ENCODE measurements around the gene PMM2.
A peak's percentile ranks its signal among the peaks of the same experiment; 100 is the strongest.
"Not testable (repeated sequence)": the region's sequence is repeated elsewhere in the genome, so short reads cannot be mapped to it uniquely, and the experiment has no call there.

The PMM2 gene

GRCh38 chr16:8797364-8798173, at the start of gene PMM2, which contains the start of gene TMEM186:
TSS of gene PMM2 (plus strand) at chr16:8797839. CDS start at chr16:8797883, 44 bp downstream.
TSS of gene TMEM186 (minus strand) at chr16:8797639. CDS start at chr16:8797614, 25 bp downstream.
- DNase-seq (ENCODE audit: insufficient read length, low spot score): peak; percentile 95
- FAIRE-seq: peak; percentile 96

GRCh38 chr16:8748944-8749343, 48.7 kb upstream of the PMM2 start:
- not testable (repeated sequence) for DNase-seq (ENCODE audit: insufficient read length, low spot score); FAIRE-seq

DNA sequence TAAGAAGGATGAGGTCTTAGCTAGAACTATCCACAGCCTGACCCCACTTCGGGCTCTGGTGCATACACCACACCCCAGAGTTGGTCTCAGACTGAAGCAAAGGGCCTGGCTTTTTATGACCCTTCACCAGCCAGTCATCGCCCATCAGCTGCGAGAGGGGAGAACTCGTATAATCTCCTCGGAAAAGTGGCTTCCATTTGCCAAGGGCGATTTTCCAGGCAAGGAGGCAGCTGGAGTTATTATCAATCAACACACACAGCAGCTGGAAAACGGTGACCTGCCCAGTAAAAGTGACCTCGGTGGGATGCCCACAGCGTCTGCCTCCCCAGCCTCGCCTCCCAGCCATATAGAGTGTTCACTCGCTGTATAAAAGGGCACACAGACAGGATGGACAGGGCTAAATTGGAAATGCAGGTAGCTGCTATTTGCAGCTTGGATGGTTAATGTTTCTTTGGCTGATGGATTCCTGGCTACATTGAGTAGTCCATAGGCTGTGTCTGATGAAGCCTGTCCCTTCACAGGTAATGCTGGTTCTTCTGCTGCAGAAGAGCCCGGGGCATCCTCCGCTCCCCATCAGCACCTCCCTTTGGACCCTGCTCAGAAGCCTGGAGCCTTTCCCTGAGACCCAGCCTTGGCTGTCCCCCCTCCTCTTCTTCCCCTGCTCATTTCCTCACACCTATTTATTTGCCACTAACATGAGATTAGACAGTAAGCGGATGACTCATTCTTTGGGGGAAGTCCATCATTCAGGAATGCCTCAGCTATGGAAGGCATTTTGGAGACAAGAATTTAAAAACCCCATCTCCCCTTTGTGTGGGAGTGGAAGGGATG, 45.9 kb upstream of the PMM2 start:
- FAIRE-seq (no peak), DNase-seq (ENCODE audit: insufficient read length, low spot score) (no peak)

DNA sequence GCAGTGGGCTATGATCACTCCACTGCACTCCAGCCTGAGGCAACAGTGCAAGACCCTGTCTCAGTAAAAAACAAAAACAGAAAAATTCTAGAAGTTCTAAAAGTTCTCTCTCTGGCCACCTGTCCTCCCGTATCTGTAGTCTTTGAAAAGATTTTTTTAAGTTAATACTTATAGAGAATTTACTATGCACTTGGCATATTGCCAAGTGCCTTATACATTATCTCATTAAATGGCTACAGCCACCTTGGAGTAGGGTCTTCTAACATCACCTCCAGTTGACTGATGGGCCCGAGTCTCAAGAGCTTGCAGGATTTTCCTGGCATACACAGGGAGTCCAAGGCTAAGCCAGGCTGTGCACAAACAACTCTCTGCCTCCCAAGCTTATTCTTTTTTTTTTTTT, 44.9 kb upstream of the PMM2 start:
- FAIRE-seq (no peak), DNase-seq (ENCODE audit: insufficient read length, low spot score) (no peak)

DNA sequence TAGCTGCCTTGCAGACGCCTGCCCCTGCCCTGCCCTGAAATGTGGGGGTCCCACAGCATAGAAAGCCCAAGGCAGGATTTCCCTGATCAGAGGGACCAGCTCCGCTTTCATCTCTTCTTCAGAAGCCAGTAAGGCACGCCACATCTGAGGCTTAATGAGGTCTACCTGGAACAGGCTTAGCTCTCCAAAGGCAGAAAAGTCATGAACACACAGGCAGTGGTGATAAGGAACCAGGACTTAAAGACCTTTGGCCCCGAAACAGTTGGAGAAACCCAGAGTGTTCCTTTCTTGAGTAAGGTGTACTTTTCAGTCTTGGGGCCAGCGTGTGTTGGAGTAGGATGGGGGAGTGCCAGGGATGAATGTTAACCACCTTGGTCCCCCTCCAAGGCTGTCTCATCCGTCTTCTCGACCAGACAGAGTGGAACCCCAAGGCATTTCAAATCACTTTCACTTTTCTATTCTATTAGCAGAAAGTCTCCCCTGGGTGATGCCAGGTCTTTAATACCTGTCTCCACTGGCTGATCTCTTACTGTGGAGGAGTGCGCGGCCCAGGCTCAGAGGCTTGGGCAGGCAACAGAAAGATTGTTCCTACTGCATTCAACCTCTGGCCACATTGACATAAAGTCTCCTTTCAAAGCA, 44.1 kb upstream of the PMM2 start:
- no peak for DNase-seq (ENCODE audit: insufficient read length, low spot score)
- FAIRE-seq: no peak

DNA sequence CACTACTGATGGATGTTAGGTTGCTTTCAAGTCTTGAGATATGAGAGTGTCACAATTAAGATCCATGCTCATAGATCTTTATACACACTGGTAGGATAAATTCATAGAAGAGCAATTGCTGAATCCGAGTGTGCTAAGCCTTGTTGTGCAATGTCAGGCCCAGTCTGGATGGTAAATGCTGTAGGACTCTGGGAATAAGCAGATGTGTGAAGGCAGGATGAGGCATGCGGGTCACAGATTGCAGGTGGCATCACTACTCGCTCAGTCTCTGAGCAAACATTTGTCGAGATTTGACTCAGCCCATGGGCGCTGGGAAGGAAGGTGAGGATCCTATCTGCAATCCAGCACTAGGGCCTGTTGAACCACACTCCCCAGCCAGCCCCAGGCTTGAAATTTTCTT, 40.9 kb upstream of the PMM2 start:
- DNase-seq (ENCODE audit: insufficient read length, low spot score) (no peak), FAIRE-seq (no peak)

GRCh38 chr16:8758022-8758421, 39.6 kb upstream of the PMM2 start:
- DNase-seq (ENCODE audit: insufficient read length, low spot score) (no peak), FAIRE-seq (no peak)

- DNase-seq (ENCODE audit: insufficient read length, low spot score) (no peak), FAIRE-seq (no peak)
Observed at GRCh38 chr16:8760021-8760420, 37.6 kb upstream of the PMM2 start.

- FAIRE-seq (no peak), DNase-seq (ENCODE audit: insufficient read length, low spot score) (no peak)
Observed at GRCh38 chr16:8761078-8761477, 36.6 kb upstream of the PMM2 start.

DNA sequence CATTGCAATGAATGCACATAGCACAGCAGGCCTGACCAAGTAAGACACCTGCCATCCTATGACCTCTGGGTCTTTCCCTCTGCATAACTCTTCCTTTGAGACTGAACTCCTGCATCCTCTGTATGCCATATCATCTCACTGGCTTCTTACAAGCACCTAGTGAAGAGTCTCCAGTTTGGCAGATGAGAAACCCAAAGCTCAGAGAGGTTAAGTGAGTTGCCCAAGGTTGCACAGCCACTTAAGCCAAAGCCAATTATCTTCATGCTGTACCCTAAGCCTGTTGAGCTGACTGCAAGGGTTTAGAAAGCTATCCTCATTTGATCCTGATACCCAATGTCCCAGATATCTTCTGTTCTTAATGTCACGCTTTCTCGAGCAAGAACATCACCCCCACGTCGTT, 35.4 kb upstream of the PMM2 start:
- no peak for DNase-seq (ENCODE audit: insufficient read length, low spot score)
- FAIRE-seq: no peak

DNA sequence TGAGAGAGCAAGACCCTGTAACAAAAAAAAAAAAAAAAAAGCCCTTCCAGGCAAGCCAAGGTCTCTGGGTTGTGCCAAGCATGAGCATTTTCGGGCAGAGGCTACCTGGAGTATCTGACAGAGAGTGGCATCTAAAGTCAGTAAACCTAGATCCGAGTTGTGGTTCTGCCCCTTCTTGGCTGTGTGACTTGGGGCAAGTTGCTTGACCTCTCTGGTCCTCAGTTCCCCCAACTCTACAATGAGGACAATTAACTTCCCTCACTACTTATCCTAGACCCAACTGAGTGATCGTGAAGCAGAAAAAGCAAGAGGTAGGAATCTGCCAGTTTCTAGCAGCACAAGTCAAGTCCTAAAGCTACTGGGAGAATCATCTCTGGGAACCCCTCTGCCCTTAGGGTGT, 34.6 kb upstream of the PMM2 start:
- DNase-seq (ENCODE audit: insufficient read length, low spot score) (no peak), FAIRE-seq (no peak)

DNA sequence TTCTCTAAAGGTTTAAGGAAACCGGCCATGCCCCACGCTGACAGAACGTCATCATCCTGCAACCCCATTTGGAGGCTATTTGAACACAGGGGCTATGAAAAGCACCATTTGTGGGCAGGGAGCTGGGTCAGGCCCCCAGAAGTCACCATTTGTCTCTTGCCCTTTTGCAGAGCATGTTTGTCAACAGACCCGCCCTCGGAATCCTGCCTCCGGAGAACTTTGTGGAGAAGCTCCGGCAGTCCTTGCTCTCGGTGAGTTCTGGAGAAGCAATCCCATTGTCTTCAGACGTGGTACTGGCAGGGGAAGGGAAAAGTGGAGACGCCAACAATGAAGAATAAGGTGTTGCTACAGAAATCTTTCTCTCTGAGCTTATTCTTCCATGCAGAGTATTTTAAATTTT, 33.7 kb upstream of the PMM2 start:
- FAIRE-seq (no peak), DNase-seq (ENCODE audit: insufficient read length, low spot score) (no peak)

GRCh38 chr16:8764525-8765250, 33.0 kb upstream of the PMM2 start:
- DNase-seq (ENCODE audit: insufficient read length, low spot score): no peak
- FAIRE-seq: no peak

GRCh38 chr16:8767176-8767575, 30.5 kb upstream of the PMM2 start:
- DNase-seq (ENCODE audit: insufficient read length, low spot score): no peak
- FAIRE-seq: no peak

DNA sequence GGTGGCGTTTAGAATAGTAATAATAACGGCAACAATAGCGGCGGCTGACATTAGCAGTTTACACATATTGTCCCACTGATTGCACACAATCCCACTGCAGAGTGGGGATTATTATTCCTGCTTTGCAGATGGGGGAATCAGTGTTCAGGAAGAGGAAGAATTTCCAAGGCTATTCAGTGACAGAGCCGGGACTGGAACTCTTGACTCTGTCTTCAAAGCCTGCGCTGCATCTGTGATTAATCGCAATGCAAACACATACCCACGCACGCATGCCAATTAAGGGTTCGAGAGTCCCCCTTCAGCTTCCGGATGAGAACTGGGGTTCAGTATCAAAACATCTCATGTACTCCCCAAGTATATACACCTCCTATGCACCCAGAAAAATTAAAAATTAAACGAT, 29.4 kb upstream of the PMM2 start:
- FAIRE-seq: no peak
- DNase-seq (ENCODE audit: insufficient read length, low spot score): no peak

- DNase-seq (ENCODE audit: insufficient read length, low spot score): no peak
- FAIRE-seq: no peak
Observed at GRCh38 chr16:8768692-8769091, 28.9 kb upstream of the PMM2 start.

- no peak for DNase-seq (ENCODE audit: insufficient read length, low spot score)
- no peak for FAIRE-seq
Observed at GRCh38 chr16:8773537-8773936, 24.1 kb upstream of the PMM2 start.

DNA sequence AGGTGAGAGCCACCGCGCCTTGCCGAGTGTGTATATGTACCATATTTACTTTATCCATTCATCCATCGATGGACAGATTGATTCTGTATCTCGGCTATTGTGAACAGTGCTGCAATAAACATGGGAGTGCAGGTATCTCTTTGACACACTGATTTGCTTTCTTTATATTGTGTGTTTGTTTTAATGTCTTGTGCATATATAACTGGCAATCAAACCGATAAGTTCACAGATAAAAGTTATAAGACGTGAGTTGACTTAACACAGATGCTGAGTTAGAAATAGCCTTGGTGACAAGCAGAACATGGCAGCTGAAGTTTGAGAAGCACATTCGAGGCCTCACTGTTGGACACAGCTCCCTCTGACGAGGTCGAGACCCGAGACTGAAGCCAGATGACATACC, 23.4 kb upstream of the PMM2 start:
- DNase-seq (ENCODE audit: insufficient read length, low spot score) (no peak), FAIRE-seq (no peak)

DNA sequence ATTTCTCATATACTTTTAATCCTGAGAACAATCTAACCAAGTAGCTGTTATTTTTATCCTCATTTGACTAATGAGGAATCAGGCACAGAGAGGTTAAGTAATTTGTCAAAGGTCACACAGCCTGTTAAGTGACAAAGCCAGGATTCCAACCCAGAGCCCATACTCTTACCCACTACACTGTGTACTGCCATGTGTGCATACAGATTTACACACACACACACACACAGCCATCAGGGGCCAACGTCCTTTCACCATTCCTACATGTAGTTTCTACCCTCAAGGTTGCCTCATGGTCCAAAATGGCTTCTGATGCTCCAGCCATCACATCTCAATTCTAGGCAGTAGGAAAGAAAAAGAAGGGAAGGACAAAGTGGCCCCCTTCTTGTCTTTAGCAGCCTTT, 22.3 kb upstream of the PMM2 start:
- FAIRE-seq (no peak), DNase-seq (ENCODE audit: insufficient read length, low spot score) (no peak)

DNA sequence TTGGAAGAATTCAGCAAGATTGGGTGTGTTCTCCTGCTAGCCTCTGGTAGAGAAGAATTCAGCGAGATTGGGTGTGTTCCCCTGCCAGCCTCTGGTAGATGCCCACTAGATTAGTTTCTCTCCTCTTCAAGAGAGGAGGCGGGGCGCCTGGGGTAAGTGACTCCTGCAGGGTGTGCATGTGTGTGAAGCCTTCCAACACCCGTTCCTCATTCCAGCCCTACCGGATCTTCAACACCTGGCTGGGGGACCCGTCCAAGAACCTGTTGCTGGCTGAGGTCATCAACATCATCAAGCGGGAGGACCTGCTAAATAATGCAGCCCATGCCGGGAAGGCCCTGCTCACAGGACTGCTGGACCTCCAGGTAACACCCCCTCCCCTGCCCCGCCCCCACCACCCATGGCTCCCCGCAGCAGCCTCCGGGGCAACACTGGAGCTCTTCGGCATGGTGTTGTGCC, 21.5 kb upstream of the PMM2 start:
- DNase-seq (ENCODE audit: insufficient read length, low spot score): no peak
- no peak for FAIRE-seq

DNA sequence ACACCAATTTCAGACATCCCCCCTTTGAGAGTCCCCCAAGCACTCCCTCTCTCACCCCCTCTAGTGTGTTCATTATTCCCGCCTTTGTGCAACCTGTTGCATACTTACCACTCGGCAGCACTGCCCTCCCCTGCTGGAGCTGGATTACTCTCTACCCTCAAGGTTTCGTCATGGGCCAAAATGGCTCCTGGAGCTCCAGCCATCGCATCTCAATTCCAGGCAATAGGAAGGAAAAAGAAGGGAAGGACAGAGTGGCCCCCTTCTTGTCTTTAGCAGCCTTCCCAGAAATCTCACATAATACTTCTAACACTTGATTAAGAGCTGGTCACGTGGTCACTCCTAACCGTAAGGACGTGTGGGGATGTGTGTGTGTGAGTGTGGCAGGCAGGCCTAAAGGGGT, 20.4 kb upstream of the PMM2 start:
- no peak for FAIRE-seq
- DNase-seq (ENCODE audit: insufficient read length, low spot score): no peak

Data from GM19239 (cell line).